ENCODE results near the gene C1QBP. TPM values are rescaled to one million over a fixed set of nuclear protein-coding genes. Genes with fewer than 3 reads are reported as not detected.
"Not testable (repeated sequence)": the region's sequence is repeated elsewhere in the genome, so short reads cannot be mapped to it uniquely, and the experiment has no call there.

C1QBP gene
- polyA plus RNA-seq, 1 donor from 2014 or later: 247 TPM

- Histone ChIP-seq H3K79me2 (replicated peaks; ENCODE audit: insufficient read depth, low read length) (peaks cover 29% of the 10 kb centered on the region), H3K9me2 (ENCODE audit: insufficient read depth, low read length) (no peaks in the 10 kb centered on the region), H3K36me3 (ENCODE audit: insufficient read depth, low read length) (peaks cover 10% of the 10 kb centered on the region), H3F3A (ENCODE audit: insufficient read depth, low read length, poor library complexity, severe bottlenecking) (no peaks in the 10 kb centered on the region), H2AFZ (ENCODE audit: low read depth, low read length) (no peak overlapping the region), H4K20me1 (ENCODE audit: insufficient read depth) (no peaks in the 10 kb centered on the region), H3K27ac (ENCODE audit: low read length) (no peak overlapping the region), H3K4me2 (ENCODE audit: low read length) (no peak overlapping the region), H3K9ac (ENCODE audit: low read length) (no peak overlapping the region), H3K27me3 (ENCODE audit: insufficient read depth, low read depth, low read length) (no peaks in the 10 kb centered on the region), H3K4me3 (ENCODE audit: low read length) (no peak overlapping the region), H3K9me3 (ENCODE audit: low read length) (no peaks in the 10 kb centered on the region)
- TF ChIP-seq MXI1 (conservative IDR thresholded peaks at IDR 0.05; ENCODE audit: poor library complexity, severe bottlenecking): no peak
Measured at GRCh38 chr17:5434984-5435383, 4.0 kb downstream of the C1QBP start.

GRCh38 chr17:5431949-5432556, 6.9 kb downstream of the C1QBP start:
- H3K4me2 ChIP-seq (ENCODE audit: low read length): no peak overlapping the region
- H3K9me2 ChIP-seq (ENCODE audit: insufficient read depth, low read length): no peaks in the 10 kb centered on the region
- no peak for TF ChIP-seq CTCF (IDR thresholded peaks at IDR 0.05; ENCODE audit: poor library complexity, severe bottlenecking)
- TF ChIP-seq RAD21 (conservative IDR thresholded peaks at IDR 0.05): no peak
- no peak for TF ChIP-seq POLR2AphosphoS5 (IDR thresholded peaks at IDR 0.05)
- TF ChIP-seq TAF1 (IDR thresholded peaks at IDR 0.05; ENCODE audit: low read depth): no peak
- TF ChIP-seq SMC3 (conservative IDR thresholded peaks at IDR 0.05; ENCODE audit: poor library complexity): no peak
- TF ChIP-seq REST (IDR thresholded peaks at IDR 0.05; ENCODE audit: borderline replicate concordance): no peak
- TF ChIP-seq EZH2 (IDR thresholded peaks at IDR 0.05; ENCODE audit: borderline replicate concordance, insufficient read depth, low read length, poor library complexity, severe bottlenecking): no peak
- TF ChIP-seq EP300 (conservative IDR thresholded peaks at IDR 0.05; ENCODE audit: poor library complexity, severe bottlenecking): no peak
- TF ChIP-seq MXI1 (conservative IDR thresholded peaks at IDR 0.05; ENCODE audit: poor library complexity, severe bottlenecking): no peak
- H3K27ac ChIP-seq (ENCODE audit: low read length): no peak overlapping the region
- no peaks in the 10 kb centered on the region for H3K27me3 ChIP-seq (ENCODE audit: insufficient read depth, low read depth, low read length)
- H3K9me3 ChIP-seq (ENCODE audit: low read length): no peaks in the 10 kb centered on the region
- no peak overlapping the region for H3K9ac ChIP-seq (ENCODE audit: low read length)
- no peaks in the 10 kb centered on the region for H4K20me1 ChIP-seq (ENCODE audit: insufficient read depth)
- no peak overlapping the region for H3K4me3 ChIP-seq (ENCODE audit: low read length)
- peaks cover 15% of the 10 kb centered on the region for H3K36me3 ChIP-seq (ENCODE audit: insufficient read depth, low read length)
- peaks cover 12% of the 10 kb centered on the region for H3K79me2 ChIP-seq (replicated peaks; ENCODE audit: insufficient read depth, low read length)
- H3F3A ChIP-seq (ENCODE audit: insufficient read depth, low read length, poor library complexity, severe bottlenecking): no peaks in the 10 kb centered on the region
- H2AFZ ChIP-seq (ENCODE audit: low read depth, low read length): no peak overlapping the region

GRCh38 chr17:5431234-5431633, 7.7 kb downstream of the C1QBP start:
- H3K79me2 ChIP-seq (replicated peaks; ENCODE audit: insufficient read depth, low read length); H3K9ac ChIP-seq (ENCODE audit: low read length); H3K4me2 ChIP-seq (ENCODE audit: low read length); H3F3A ChIP-seq (ENCODE audit: insufficient read depth, low read length, poor library complexity, severe bottlenecking); H3K4me3 ChIP-seq (ENCODE audit: low read length); H3K27me3 ChIP-seq (ENCODE audit: insufficient read depth, low read depth, low read length); H3K9me3 ChIP-seq (ENCODE audit: low read length); H2AFZ ChIP-seq (ENCODE audit: low read depth, low read length); H4K20me1 ChIP-seq (ENCODE audit: insufficient read depth); H3K27ac ChIP-seq (ENCODE audit: low read length); H3K9me2 ChIP-seq (ENCODE audit: insufficient read depth, low read length): not testable (repeated sequence)
- H3K36me3 ChIP-seq (ENCODE audit: insufficient read depth, low read length): peaks cover 15% of the 10 kb centered on the region

Data from neural cell (in vitro differentiated cells).